Endometrium (tissue), 2 donors: ENCODE data around the gene GNG12.

Source experiments
- FAIRE-seq: peaks from 2 replicates; lab custom pipeline; 2012; peaks lifted over from hg19 to GRCh38; lab: Jason Lieb, UNC
- donor health status: control.
- donor health status: control.

The GNG12 gene

GRCh38 chr1:67814121-67814772 lies 19.0 kb downstream of the GNG12 start:
- no peak for FAIRE-seq

- FAIRE-seq: no peak
These were observed 21.0 kb downstream of the GNG12 start for GRCh38 chr1:67812226-67812625.

- no peak for FAIRE-seq
These were observed 21.5 kb downstream of the GNG12 start for GRCh38 chr1:67811781-67812180.

- FAIRE-seq: no peak
These were observed 23.4 kb downstream of the GNG12 start for GRCh38 chr1:67809887-67810286.

GRCh38 chr1:67807282-67807681 lies 26.0 kb downstream of the GNG12 start:
- FAIRE-seq: peak; percentile 94

DNA sequence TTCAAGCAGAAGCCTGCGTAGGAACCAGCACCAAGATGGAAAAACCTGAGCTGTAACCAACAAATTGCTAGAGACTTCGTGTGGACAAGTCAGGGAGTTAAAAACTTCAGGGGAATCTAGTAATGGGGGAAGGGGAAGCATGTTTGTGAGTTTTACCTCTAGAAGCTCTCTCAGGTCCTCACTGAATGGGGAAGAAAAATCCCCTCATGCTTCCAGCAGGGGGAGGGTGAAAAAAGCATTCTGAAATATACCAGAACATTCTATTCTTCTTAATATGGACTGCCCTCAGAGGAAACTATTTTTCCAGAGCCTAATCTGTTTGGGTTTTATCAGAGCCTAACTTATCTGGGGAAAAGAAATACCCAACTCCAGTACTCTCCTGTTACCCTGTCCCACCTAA lies 28.6 kb downstream of the GNG12 start:
- FAIRE-seq: no peak

DNA sequence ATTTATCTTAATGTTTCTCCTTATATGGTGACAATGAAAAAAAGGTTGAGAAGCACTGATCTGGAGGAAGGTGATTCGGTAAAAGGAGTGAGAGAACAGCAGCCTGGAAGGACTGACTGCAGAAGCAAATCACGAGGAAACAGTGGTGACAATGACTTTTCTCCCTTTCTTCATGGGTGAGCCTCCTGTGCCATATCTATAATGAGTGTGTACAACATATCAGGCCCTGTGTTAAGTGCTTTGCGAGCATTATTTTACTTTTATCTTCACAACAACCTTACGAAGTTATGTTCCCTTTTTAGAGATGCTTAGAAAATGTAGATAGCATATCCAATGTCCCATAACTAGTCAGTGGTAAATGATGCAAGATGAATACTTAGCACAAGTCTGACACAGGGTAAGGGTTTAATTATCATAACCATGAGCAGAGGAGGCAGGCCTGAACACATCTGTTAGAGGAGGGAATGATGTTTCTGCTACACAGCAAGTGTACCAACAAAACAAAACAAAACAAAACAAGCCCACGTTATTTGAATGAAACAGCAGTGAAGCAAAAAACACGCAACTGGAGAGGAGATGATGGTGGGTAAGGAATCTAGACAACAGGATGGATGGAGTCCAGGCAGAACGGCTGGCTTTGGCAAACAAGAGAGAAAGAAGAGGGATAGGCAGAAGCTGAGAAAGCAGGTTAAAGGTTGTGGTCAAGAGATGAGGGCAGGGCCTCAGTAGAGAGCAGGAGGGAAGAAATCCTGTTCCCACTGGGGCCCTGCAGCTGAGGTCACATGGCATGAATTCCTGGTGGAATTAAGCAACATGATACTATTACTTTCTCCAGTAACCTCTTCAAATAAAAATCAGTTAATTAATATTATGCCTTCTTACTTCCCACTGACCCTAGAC lies 29.6 kb downstream of the GNG12 start:
- FAIRE-seq: no peak

- no peak for FAIRE-seq
These were observed 30.7 kb downstream of the GNG12 start for GRCh38 chr1:67802565-67802964.

DNA sequence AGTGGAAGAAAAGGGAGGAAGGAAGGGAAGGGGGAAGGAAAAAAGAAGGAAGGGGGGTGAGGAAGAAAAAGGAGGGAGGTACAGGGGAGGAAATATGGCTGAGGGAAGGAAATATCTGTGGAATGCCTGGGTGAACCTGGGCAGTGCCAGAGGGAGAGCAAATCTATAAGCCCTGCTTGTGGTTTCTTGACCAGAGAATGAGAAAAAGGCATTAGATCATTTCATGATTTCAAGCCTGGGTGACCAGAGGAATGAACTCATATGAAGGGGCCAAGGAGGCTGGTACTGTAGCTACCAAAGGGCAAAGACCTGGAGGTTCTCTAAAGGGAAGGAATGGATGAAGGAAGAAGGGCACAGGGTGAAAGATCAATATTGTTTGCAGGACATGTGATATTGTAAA lies 31.4 kb downstream of the GNG12 start:
- no peak for FAIRE-seq

- no peak for FAIRE-seq
These were observed 37.9 kb downstream of the GNG12 start for GRCh38 chr1:67795179-67795912.

DNA sequence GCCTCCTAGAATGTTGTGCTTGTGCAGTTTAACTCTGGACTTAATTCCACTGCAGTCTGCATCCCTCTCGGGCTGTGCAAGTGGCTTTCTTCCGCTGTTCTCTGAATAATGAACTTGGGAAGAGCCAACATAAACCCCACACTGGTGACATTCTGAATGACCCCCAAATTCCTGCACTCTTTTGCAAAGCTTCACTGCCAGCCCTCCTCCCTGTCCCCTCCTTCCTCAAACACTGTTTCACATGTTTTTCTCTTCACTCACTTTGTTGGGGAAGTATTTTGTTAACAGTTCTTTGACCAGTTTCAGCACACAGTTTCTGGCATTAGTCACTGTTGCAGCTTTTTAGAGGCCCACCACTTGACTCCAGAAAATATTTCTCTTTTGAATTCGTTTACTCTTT lies 39.7 kb downstream of the GNG12 start:
- FAIRE-seq: no peak

- peak; percentile 39 for FAIRE-seq
These were observed 40.4 kb downstream of the GNG12 start for GRCh38 chr1:67792741-67793458.

GRCh38 chr1:67792103-67792502 lies 41.2 kb downstream of the GNG12 start:
- FAIRE-seq: no peak

DNA sequence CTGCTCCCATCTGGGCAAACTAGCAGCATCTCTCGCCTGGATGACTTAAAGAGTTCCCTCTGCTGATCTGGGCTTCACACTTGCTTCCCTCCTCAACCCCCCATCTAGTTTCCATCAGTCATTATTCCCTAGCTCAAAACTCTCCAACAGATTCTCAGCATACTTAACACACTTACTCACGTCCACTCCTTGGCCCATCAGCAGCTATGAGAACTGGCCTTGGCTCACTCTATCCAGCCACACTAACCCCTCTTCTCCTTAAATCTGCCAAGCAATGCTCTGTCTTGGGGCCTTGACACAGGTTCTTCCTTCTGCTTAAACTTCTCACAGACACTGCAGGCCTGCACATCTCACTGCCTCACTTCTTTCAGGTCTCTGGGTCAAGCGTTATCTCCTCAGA lies 41.6 kb downstream of the GNG12 start:
- FAIRE-seq: no peak

DNA sequence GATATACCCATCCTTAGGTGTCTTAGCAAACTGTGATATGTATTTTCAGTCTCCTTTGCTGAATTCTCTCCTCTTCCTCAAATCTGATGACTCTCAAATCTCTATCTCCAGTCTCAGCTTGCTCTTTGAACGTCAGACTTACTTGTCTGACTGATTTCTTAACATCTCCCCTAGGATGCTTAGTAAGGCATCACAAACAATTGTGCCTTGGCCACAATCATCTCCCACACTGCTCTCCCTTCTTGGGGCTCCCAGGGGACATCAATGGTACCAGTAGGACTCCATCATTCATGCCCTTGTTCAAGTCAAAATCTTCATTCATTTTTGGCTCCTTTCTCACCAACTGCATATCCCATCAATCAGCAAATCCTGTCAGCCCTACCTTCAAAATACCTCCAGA lies 42.0 kb downstream of the GNG12 start:
- no peak for FAIRE-seq

DNA sequence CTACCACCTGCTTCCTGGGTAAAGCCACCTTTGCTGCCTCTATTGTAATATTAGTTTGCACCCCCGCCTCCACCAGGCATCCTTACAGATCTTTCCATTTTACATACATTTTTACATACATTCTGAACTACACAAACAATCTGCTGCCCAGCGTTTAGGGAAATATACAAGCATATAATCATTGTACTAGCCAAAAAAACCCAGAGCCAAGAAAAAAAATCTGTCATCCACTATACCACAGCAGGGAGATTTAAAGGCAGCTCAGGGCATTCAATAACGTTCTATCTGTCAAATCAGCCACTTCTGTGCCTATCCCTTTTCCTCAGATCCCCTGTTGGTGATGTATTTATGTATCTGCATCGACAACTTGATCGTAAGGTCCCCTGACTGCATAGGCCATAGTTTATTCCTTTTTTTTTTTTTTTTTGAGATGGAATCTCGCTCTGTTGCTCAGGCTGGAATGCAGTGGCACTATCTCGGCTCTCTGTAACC lies 43.0 kb downstream of the GNG12 start:
- no peak for FAIRE-seq

DNA sequence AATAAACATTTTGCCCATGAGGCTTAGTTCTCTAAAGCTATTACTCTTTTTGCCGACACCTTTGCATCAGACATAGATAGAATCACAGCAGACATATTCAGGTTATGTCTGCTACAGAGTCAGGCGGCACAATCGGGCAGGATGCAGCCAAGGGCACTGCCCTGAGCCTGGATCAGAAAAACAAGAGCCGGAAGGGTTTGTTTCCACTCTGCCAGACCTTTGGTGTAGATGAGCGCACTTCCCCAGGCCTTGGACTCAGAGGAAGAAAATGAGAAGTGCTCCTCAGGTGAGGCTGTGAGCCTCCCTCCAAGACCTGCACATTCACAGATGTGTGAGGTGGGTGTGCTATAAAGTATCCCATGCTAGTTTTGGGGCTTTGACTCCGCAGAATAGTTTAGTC lies 43.7 kb downstream of the GNG12 start:
- no peak for FAIRE-seq

DNA sequence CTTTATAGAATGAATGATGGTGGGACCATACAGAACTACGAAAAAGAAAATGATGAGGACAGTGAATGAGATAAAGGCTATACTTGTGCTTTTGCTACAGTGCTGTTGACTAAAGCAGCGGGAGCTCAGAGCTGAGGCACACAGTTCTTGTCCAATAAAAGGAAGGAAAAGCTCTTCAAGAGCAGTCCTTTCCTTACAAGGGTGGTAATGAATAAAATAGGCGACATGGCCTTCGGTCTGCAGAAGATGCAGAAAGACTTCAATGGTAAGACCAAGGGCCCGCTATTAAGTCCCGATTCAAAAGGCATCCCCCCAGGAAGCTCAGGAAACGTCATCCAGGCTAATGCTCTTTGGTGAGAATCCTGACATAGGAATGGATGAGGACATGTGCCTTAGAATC lies 44.4 kb downstream of the GNG12 start:
- FAIRE-seq: no peak

DNA sequence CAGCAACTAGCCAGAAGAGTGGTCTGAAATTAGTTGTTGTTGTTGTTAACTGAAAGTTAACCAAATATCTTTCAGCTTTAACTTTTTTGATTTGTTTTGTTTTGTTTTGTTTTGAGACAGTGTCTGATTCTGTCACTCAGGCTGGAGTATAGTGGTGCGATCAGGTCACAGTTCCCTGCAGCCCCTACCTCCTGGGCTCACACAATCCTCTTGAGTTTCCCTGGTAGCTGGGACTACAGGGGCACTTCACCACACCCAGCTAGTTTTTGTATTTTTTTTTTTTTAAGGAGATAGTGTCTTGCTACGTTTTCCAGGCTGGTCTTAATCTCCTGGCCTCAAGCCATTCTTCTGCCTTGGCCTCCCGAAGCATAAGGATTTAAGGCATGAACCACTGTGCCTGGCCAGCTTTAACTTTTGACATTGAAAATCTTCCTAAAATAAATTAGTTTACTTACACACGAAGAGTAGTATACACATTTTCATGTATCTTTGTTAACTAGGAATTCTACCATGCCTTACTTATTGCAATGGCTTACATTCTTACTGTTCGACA lies 45.0 kb downstream of the GNG12 start:
- FAIRE-seq: no peak

GRCh38 chr1:67787746-67788145 lies 45.5 kb downstream of the GNG12 start:
- no peak for FAIRE-seq

DNA sequence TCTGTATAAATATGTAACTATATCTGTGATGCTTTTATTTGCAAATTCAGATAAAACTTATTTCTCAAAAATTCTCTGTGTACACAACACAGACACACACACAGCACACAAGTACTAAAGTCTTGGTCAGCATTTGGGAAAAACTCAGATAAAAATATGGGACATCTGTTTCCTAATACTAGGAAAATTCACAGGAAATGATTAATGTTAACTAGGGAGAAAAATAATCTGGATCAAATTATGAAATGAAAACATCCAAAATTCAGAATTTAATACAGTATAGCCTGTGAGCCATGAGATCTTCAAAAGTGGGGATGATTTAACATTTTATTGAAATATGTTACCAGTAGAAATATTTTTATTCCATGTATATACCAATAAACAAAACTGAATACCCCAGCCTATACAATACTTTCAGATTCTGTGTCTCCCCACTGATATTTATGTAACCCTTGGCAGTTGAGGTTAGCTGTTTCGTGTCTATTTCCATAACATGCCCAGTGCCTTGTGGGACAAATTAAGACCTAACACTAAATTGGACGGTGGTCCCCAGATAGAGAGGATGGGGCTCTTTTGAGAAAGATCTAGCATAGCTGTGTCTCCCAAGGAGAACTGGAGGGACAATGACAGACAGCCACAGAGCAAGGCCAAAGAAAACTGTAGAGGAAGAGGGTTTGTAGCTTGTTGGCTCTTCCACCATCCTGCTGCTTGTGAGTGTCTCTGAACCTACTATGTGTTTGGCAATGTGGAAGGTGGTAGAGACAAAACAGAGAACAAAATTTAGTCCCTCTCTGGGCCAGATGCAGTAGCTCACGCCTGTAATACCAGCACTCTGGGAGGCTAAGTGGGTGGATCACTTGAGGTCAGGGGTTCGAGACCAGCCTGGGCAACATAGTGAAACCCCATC lies 47.2 kb downstream of the GNG12 start:
- FAIRE-seq: peak; percentile 74
